ENCODE measurements around the gene ANTXRL. TPM values are rescaled to one million over a fixed set of nuclear protein-coding genes. Genes with fewer than 3 reads are reported as not detected.
A peak's percentile ranks its signal among the peaks of the same experiment; 100 is the strongest.
"Not testable (repeated sequence)": the region's sequence is repeated elsewhere in the genome, so short reads cannot be mapped to it uniquely, and the experiment has no call there.

ANTXRL gene
- total RNA-seq, 2 experiments from 2014 or later: not detected

- peaks cover 18% of the 10 kb centered on the region for H3K36me3 Mint-ChIP-seq (ENCODE audit: low read depth)
- POLR2A ChIA-PET: not testable (repeated sequence)
These were observed 37.0 kb upstream of the ANTXRL start for GRCh38 chr10:46249617-46250344.

GRCh38 chr10:46250481-46250880 lies 36.3 kb upstream of the ANTXRL start:
- no peak overlapping the region for H3K4me3 Mint-ChIP-seq
- peaks cover 5% of the 10 kb centered on the region for H3K4me1 Mint-ChIP-seq (ENCODE audit: low read depth)
- ChIA-PET POLR2A (no interaction called here), CTCF (interaction anchor here (1.2 kb wide), 1 partner anchor 23 kb away, joined by 3 read pairs; no protein-coding TSS in a partner anchor)
- no peaks in the 10 kb centered on the region for H3K27me3 Mint-ChIP-seq (ENCODE audit: low read depth)
- ATAC-seq (no peak), DNase-seq (no peak)
- H3K9me3 Mint-ChIP-seq (ENCODE audit: insufficient read depth): no peaks in the 10 kb centered on the region
- no peak overlapping the region for H3K27ac Mint-ChIP-seq
- peaks cover 20% of the 10 kb centered on the region for H3K36me3 Mint-ChIP-seq (ENCODE audit: low read depth)

More at GRCh38 chr10:46249617-46250344, 37.0 kb upstream of the ANTXRL start:
- H3K9me3 Mint-ChIP-seq (ENCODE audit: insufficient read depth); H3K4me3 Mint-ChIP-seq; H3K27ac Mint-ChIP-seq; CTCF ChIA-PET; H3K27me3 Mint-ChIP-seq (ENCODE audit: low read depth); DNase-seq; H3K4me1 Mint-ChIP-seq (ENCODE audit: low read depth); ATAC-seq: not testable (repeated sequence)

DNA sequence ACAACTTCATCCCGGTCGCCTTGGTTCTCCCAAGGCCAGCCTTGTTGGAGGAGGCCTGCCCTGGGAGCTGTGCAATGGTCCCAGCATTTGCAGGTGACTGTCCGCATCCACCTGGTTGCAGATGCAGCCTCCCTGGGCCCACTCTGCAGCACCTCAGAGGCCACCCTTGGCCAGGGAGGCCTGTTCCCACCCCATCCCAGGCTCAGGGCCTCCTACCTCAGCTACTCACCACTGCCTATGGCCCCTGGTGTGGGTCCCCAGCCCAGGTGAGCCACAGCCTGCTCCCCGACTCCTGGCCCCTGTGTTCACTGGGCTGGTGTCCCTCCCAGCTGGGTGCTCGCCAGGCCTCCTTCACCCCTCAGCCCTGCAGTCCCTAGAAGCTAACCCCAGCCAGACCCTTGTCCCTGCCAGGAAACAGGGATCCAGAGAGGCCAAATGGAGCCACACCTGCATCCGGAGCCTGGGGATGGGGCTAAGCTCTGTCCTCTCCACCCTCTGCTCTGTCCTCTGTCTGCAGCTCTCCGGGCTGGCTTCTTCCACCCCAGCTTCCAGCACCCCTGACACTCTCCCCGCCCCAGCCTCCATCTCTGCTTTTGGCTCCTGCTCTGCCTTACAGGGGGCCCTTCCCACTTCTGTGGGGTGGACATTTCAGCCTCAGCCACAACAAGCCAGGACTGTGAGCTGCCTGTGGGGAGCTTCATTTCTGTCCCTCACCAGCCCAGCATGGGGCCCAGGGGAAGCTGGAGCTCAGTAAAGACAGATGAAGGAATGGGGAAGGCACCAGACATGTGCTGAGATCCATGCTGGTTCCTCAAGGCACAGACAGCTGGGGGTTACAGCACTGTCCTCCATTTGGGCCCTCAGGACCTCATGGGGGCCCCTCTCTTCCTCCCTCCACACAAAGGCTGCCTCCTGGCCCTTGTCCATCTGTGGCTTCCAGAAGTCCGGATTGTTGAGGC lies 35.6 kb upstream of the ANTXRL start:
- no peak for ATAC-seq
- peak; percentile 9 for DNase-seq
- Mint-ChIP-seq H3K36me3 (ENCODE audit: low read depth) (peaks cover 21% of the 10 kb centered on the region), H3K27ac (peak overlapping the region; percentile 20), H3K9me3 (ENCODE audit: insufficient read depth) (no peaks in the 10 kb centered on the region), H3K27me3 (ENCODE audit: low read depth) (no peaks in the 10 kb centered on the region), H3K4me1 (ENCODE audit: low read depth) (peaks cover 10% of the 10 kb centered on the region), H3K4me3 (no peak overlapping the region)
- POLR2A ChIA-PET: no interaction called here
- CTCF ChIA-PET: interaction anchor here (1.2 kb wide), 1 partner anchor 23 kb away, joined by 3 read pairs; no protein-coding TSS in a partner anchor

- no peak overlapping the region for H3K27ac Mint-ChIP-seq
- CTCF ChIA-PET: interaction anchor here (1.2 kb wide), 1 partner anchor 24 kb away, joined by 3 read pairs; no protein-coding TSS in a partner anchor
These were observed 34.6 kb upstream of the ANTXRL start for GRCh38 chr10:46251857-46252847.

DNA sequence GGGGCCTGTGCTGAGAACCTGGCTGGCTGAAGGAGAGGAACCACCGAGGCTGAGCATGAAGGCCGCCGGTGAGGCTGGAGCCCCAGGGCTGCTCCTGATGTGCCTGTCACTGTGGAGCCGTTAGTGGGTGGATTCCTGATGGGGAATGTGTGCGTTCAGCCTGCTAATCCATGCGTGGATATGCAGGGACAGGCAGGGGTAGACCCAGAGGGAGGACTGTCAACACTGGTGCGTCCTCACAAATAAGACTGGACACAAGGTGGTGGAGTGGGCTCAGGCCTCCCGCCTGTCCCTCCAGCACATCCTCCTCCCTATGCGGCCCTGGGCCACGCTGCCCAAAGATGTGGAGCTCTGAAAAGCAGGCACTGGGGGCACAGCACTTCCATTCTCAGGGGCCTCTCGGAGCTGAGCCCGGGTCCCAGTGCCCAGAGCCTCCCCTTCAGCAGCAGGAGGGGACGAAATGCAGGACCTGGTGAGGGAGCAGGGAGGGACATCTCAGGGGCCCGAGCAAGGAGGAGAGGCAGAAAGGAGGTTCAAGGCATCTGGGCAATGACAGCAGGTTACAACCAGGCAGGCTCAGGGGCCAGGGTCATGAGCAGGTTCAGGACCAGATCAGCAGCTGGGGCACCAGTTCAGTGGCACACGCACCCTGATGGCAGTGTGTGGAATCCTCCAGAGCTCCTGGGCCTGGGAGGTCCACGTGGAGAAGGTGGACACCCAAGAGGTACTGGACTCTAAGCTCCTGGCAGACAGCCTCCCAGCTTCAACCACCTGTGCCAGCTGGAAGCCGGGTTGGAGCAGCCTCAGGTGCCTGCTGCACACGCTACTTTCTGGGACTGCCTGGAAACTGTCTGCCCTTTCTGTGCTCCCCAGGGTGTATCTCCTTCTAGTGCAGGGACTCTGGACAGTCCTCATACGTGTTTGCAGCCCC lies 33.5 kb upstream of the ANTXRL start:
- no peak overlapping the region for H3K27ac Mint-ChIP-seq
- POLR2A ChIA-PET: no interaction called here

More at GRCh38 chr10:46251857-46252847, 34.6 kb upstream of the ANTXRL start:
- no peaks in the 10 kb centered on the region for H3K9me3 Mint-ChIP-seq (ENCODE audit: insufficient read depth)
- no peaks in the 10 kb centered on the region for H3K27me3 Mint-ChIP-seq (ENCODE audit: low read depth)
- POLR2A ChIA-PET: no interaction called here
- no peak overlapping the region for H3K4me3 Mint-ChIP-seq
- peaks cover 10% of the 10 kb centered on the region for H3K4me1 Mint-ChIP-seq (ENCODE audit: low read depth)
- no peak for ATAC-seq
- peaks cover 23% of the 10 kb centered on the region for H3K36me3 Mint-ChIP-seq (ENCODE audit: low read depth)
- peak; percentile 12 for DNase-seq

DNA sequence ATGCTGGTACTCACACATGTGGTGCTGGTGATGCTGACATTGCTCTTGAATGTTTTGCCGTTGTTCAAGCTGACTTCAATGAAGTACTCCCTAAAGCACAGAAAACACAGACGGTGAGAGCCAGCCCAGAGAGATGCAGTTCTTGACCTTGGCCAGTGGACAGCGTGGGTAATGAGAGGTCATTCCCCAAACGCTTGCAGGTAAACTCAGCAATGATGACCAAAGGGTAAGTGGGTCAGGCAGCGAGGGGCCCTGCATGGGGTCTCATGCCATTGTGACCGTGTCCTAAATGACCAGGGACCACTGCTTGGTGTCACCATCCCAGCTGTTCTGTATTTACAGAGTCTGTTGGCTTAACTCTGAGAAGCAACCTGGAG lies 32.8 kb upstream of the ANTXRL start:
- no peaks in the 10 kb centered on the region for H3K27me3 Mint-ChIP-seq (ENCODE audit: low read depth)
- peaks cover 24% of the 10 kb centered on the region for H3K36me3 Mint-ChIP-seq (ENCODE audit: low read depth)
- no peak overlapping the region for H3K4me3 Mint-ChIP-seq
- H3K27ac Mint-ChIP-seq: no peak overlapping the region
- no peaks in the 10 kb centered on the region for H3K9me3 Mint-ChIP-seq (ENCODE audit: insufficient read depth)
- POLR2A ChIA-PET: no interaction called here
- ATAC-seq (no peak), DNase-seq (no peak)
- CTCF ChIA-PET: no interaction called here
- H3K4me1 Mint-ChIP-seq (ENCODE audit: low read depth): peaks cover 10% of the 10 kb centered on the region

More for the DNA sequence above, 33.5 kb upstream of the ANTXRL start:
- Mint-ChIP-seq H3K9me3 (ENCODE audit: insufficient read depth) (no peaks in the 10 kb centered on the region), H3K4me3 (no peak overlapping the region), H3K4me1 (ENCODE audit: low read depth) (peaks cover 10% of the 10 kb centered on the region), H3K27me3 (ENCODE audit: low read depth) (no peaks in the 10 kb centered on the region), H3K36me3 (ENCODE audit: low read depth) (peaks cover 24% of the 10 kb centered on the region)
- CTCF ChIA-PET: no interaction called here
- no peak for DNase-seq
- ATAC-seq: no peak

DNA sequence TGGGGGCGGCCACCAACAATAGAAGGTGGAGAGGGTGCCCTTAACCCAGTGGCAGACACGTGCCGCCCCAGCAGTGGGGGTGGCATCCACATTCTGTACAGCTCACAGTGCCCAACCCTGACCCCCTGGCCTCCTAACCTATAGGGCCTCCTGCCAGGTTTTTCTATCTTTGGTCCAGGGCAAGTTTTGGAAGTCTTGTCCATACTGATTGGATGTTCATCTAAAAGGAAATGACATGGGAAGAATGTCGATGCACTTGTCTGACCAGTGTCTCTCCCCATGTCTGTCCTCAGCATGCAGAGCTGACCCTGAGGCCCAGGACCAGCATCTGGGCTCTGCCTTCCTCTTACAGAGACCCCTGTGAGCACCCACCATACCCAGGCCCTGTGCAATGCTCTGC lies 32.3 kb upstream of the ANTXRL start:
- Mint-ChIP-seq H3K4me3 (no peak overlapping the region), H3K9me3 (ENCODE audit: insufficient read depth) (no peaks in the 10 kb centered on the region), H3K4me1 (ENCODE audit: low read depth) (peaks cover 10% of the 10 kb centered on the region), H3K27ac (peak overlapping the region; percentile 18), H3K27me3 (ENCODE audit: low read depth) (no peaks in the 10 kb centered on the region), H3K36me3 (ENCODE audit: low read depth) (peaks cover 24% of the 10 kb centered on the region)
- ChIA-PET POLR2A (no interaction called here), CTCF (no interaction called here)
- ATAC-seq (no peak), DNase-seq (no peak)

GRCh38 chr10:46255210-46255609 lies 31.6 kb upstream of the ANTXRL start:
- ATAC-seq; H3K27ac Mint-ChIP-seq; H3K4me3 Mint-ChIP-seq; H3K27me3 Mint-ChIP-seq (ENCODE audit: low read depth); DNase-seq; POLR2A ChIA-PET; H3K9me3 Mint-ChIP-seq (ENCODE audit: insufficient read depth): not testable (repeated sequence)
- Mint-ChIP-seq H3K4me1 (ENCODE audit: low read depth) (peaks cover 10% of the 10 kb centered on the region), H3K36me3 (ENCODE audit: low read depth) (peaks cover 29% of the 10 kb centered on the region)
- CTCF ChIA-PET: interaction anchor here (1.1 to 2.4 kb wide), 2 partner anchors 11 to 148 kb away, joined by 3 to 11 read pairs; no protein-coding TSS in a partner anchor

- Mint-ChIP-seq H3K4me1 (ENCODE audit: low read depth) (peaks cover 10% of the 10 kb centered on the region), H3K4me3 (no peak overlapping the region), H3K27me3 (ENCODE audit: low read depth) (no peaks in the 10 kb centered on the region), H3K9me3 (ENCODE audit: insufficient read depth) (no peaks in the 10 kb centered on the region), H3K27ac (no peak overlapping the region), H3K36me3 (ENCODE audit: low read depth) (peaks cover 36% of the 10 kb centered on the region)
- ATAC-seq (peak; percentile 78), DNase-seq (peak; percentile 59)
- CTCF ChIA-PET: interaction anchor here (1.0 to 3.8 kb wide), 6 partner anchors 10 to 148 kb away, joined by 3 to 15 read pairs (median 6); no protein-coding TSS in a partner anchor
- POLR2A ChIA-PET: no interaction called here
These were observed 30.7 kb upstream of the ANTXRL start for GRCh38 chr10:46255801-46256747.

DNA sequence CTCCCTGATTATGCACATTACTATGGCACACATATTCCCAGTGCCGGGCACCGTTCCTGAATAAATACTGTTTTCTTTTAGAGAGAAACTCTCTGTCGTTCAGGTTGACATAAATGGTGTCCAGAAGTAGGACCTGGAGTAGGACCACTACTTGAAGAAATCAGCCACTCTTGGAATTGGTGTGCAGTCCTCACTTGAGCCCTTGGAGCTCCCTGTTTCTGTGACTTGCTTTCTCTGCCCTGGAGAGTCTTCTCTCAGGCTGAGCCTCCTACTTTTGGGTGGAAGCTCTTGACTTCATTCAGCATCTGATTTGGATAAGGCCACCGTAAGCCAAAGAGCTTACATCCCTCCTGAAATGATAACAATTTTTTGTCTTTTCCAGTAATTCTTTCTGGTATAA lies 29.7 kb upstream of the ANTXRL start:
- Mint-ChIP-seq H3K27ac (no peak overlapping the region), H3K4me3 (no peak overlapping the region), H3K27me3 (ENCODE audit: low read depth) (no peaks in the 10 kb centered on the region), H3K4me1 (ENCODE audit: low read depth) (peaks cover 10% of the 10 kb centered on the region), H3K9me3 (ENCODE audit: insufficient read depth) (no peaks in the 10 kb centered on the region), H3K36me3 (ENCODE audit: low read depth) (peaks cover 43% of the 10 kb centered on the region)
- no peak for ATAC-seq
- DNase-seq: peak; percentile 12
- CTCF ChIA-PET: interaction anchor here (1.2 to 3.8 kb wide), 4 partner anchors 9 to 51 kb away, joined by 3 to 15 read pairs (median 10); no protein-coding TSS in a partner anchor
- POLR2A ChIA-PET: no interaction called here
